SH-SY5Y (cell line): ENCODE measurements around the gene ANKRD16.

ENCODE experiments used
- GATA2 ChIP-seq: IDR thresholded peaks from 2 replicates; pipeline ENCODE4 v1.6.1; 2011; ENCODE audit warnings: mild to moderate bottlenecking, low read depth, low read length
- GATA3 ChIP-seq: IDR thresholded peaks from 2 replicates; pipeline ENCODE4 v1.6.1; 2011; ENCODE audit warnings: low read depth, mild to moderate bottlenecking, low read length, moderate library complexity

DNA sequence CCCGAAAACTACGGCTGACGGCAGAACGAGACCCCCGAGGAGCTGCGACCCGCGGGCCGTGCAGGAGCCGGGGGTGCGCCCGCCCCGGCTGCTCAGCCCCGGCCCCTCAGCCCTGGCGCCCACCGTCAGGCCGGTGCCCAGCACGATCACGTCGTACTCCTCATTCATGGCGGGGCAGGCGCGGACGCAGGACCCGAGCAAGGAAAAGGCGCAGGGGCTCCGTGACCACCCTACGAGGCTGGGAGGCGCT, 76.7 kb downstream of the ANKRD16 start:
- TF ChIP-seq GATA3, result no peak
- TF ChIP-seq GATA2, result no peak
